Upper lobe of left lung (tissue), 4 donors: ENCODE data around the gene HOMER2.

Source experiments
- CTCF ChIP-seq, 6 experiments: fragments of 450-650 bp in 4 of 6; fragments of 200-600 bp in 2 of 6; sonication (generic) in 2 of 6; IDR thresholded peaks; one replicate each; pipeline ENCODE4 v1.5.1; 2016 to 2019; ENCODE audit warnings: antibody characterized with exemption in 6 of 6
- POLR2A ChIP-seq, 4 donors: fragments of 450-650 bp; IDR thresholded peaks; one replicate each; pipeline ENCODE4 v1.5.1; 2016 to 2017; ENCODE audit warnings: antibody characterized with exemption in 4 of 4, mild to moderate bottlenecking in 2 of 4

GRCh38 chr15:82966671-82967071, 14.2 kb upstream of the HOMER2 start:
- TF ChIP-seq POLR2A (IDR thresholded peaks at IDR 0.05) (no peak), CTCF (IDR thresholded peaks at IDR 0.05) (no peak)
